ENCODE results near the gene AFG3L2. TPM values are rescaled to one million over a fixed set of nuclear protein-coding genes. Genes with fewer than 3 reads are reported as not detected.

AFG3L2 gene
- total and polyA plus RNA-seq, 9 of the 15 experiments (the other 6 are each of a cell fraction or from before 2014, with no cell fraction given) = 24.1 to 109 (median 84.0) TPM

- peak; percentile 62 to 80; a peak in 2 of 4 replicates for TF ChIP-seq UBTF (IDR thresholded peaks at IDR 0.05; ENCODE audit: borderline replicate concordance in 1 of 2, low read depth in 2 of 2, low read length in 2 of 2)
- peak; percentile 11; the same call in 1 of the 2 replicates for TF ChIP-seq ZNF592 (IDR thresholded peaks at IDR 0.05)
- TF ChIP-seq NFATC3 (IDR thresholded peaks at IDR 0.05) = no peak
- TF ChIP-seq ZFP91 (CRISPR knock-in tag; IDR thresholded peaks at IDR 0.05) = no peak
- no peak for TF ChIP-seq KLF1 (tag; IDR thresholded peaks at IDR 0.05)
- TF ChIP-seq PPARD (CRISPR knock-in tag; IDR thresholded peaks at IDR 0.05) = no peak
- no peak for TF ChIP-seq MED1 (CRISPR knock-in tag; IDR thresholded peaks at IDR 0.05; ENCODE audit: borderline replicate concordance)
- peak; percentile 35; the same call in 1 of the 2 replicates for TF ChIP-seq ZFX (CRISPR knock-in tag; IDR thresholded peaks at IDR 0.05)
- TF ChIP-seq HNRNPK (IDR thresholded peaks at IDR 0.05; ENCODE audit: low read depth, low read length, poor library complexity, severe bottlenecking) = no peak
- peak; percentile 49 for TF ChIP-seq RBFOX2 (IDR thresholded peaks at IDR 0.05; ENCODE audit: low read depth, low read length)
- peak; percentile 26 for TF ChIP-seq CCNT2 (IDR thresholded peaks at IDR 0.05; ENCODE audit: borderline replicate concordance, extremely low read depth, insufficient read length, low read depth, low read length)
- 0 out of 2 replicates have a peak, but pooled peaks have one; percentile 63 for TF ChIP-seq MBD1 (CRISPR knock-in tag; IDR thresholded peaks at IDR 0.05)
- no peak for TF ChIP-seq ZNF282 (CRISPR knock-in tag; IDR thresholded peaks at IDR 0.05)
- TF ChIP-seq NUFIP1 (IDR thresholded peaks at IDR 0.05; ENCODE audit: partially characterized antibody) = no peak
Observed at GRCh38 chr18:12305930-12306629, 70.9 kb downstream of the AFG3L2 start (continued).
